GM18502 (cell line): ENCODE data around the gene MYO9B.

Experiments used
- ATAC-seq: cut with Tn5 transposase; IDR thresholded peaks from one replicate; pipeline ENCODE4 v1.9.1; 2021; ENCODE audit warnings: mild to moderate bottlenecking; ENCODE audit not compliant: unreplicated experiment, poor library complexity

Gene MYO9B

DNA sequence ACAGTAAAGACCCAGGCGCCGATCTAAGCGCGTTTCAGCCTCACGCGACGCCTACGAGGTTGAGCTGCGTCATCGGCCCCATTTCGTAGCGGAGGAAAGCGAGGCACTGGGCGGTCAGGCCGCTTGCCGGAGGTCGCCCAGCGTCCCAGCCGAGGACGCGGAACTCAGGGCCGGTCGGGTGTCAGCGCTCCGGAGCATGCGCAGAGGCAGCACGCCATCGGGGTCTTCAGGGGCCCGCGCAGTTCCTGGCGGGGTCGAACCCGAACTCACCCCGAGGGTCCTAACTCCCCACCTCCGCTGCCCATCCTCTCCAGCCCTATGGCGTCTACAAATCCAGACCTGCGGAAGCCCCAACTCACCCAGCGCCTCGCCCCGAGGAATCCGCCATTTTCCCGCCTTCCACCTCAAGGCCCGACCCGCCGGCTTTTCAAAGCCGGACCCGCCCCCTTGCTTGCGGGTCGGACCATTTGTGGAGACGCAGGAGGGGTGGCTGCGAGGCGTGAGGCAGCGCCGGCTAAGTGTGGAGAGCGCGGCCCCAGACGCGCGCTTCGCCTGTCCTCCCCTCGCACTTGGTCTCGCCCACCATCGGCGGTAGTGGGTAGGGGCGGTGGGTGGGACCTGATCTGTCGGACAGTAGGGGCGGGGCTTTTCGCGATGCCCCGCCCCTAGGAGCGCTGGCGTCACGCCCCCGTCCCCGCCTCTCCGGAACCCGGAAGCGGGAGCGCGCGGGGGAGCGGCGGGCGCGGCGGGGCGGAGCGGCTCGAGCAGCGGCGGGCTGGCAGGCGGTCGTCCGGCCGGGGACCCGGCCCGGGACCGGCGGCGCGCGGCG is at the start of gene MYO9B, which contains the start of gene HAUS8:
Gene MYO9B, plus strand, starts transcription at position 743 of the 829 bp plus-strand sequence. CDS start 25,941 bp downstream, outside the sequence.
Gene HAUS8, minus strand, starts transcription at position 418 of the 829 bp plus-strand sequence. Its CDS starts 30 bp downstream, at position 388.
- ATAC-seq, result peak; percentile 73

DNA sequence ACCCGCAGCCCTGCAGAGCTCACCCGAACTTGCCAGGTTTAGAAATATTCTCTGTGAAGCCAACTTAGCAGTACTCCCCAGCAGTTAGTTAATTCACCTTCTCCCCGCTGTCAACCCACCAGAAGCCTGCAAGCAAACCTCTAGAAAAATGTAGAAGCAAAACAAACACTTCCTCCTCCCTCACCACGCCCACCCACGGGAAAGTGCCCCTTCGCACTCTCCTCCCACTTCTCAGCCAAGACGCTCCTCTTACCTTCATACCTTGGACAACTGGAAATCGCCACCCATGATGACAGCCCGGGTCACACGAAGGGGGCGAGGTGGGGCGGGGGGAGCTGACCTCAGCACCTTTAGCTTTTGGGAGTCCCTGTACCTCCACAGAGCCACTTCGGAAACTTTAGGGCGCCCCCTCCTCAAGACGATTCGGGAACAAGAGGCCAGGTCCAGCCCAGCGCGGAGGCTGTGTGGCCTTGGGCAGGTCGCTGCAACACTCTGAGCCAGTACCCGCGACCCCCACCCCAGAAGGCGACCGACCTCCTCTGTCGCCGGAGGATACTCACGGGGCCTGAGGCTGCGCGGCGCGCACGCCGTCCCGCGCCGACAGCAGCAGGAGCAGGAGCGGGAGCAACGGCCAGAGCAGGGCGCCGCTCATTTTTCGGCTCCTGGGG is 49.5 kb upstream of the MYO9B start:
- no peak for ATAC-seq

DNA sequence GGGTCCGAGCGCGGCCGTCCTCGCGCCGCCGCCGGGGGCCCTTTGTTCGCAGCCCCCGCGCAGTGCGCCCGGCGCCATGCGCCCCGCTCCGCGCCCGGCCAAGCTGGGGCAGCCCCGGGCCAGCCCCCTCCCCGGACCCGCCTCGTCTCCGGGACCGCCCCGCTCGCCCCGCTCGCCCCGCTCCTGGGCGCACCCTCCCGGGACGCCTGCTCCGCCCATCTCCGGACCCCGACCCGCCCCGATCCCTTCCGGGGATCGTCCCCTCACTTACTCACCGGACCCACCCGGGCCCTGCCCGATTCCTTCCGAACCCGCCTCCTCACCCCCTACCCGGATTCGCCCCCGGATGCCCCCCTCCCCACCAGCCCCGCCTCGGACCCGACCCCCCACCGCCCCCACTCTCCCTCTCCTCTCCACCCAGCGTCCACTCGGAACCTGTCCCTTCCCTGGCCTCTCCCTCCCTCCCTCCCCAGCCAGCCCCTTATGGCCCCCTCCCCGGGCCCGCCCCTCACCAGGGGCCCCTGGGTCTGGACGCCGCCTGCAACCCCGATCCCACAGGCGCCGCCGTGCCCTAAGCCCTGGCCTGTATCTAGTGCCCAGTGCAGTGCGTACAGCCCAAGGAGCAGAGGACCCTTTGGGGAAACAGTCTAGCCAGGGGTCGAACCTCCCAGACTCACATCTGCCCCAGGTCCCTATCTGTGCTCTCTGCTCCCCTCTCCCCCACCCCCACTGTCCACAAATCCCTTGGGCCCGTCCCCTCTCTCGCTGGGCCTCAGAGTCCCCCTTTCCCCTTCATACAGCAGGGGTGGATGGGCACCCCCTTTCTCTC is 48.7 kb upstream of the MYO9B start, which contains the start of gene CPAMD8:
Gene CPAMD8, minus strand, starts transcription at position 105 of the 829 bp plus-strand sequence. CDS start 168 bp downstream, outside the sequence.
- ATAC-seq, result no peak

- no peak for ATAC-seq
These were observed 48.0 kb upstream of the MYO9B start for GRCh38 chr19:17027535-17027975.

DNA sequence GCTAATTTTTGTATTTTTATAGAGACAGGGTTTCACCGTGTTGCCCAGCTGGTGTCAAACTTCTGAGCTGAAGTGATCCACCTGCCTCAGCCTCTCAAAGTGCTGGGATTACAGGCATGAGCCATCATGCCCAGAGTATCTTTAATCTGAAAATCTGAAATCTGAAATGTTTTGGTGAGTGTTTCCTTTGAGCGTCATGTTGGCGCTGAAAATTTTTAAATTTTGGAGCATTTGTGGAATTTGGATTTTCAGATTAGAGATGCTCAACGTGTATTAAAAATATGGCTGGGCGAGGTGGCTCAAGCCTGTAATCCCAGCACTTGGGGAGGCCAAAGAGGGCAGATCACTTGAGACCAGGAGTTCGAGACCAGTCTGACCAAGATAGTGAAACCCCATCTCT is 43.8 kb upstream of the MYO9B start:
- ATAC-seq, result no peak

- no peak for ATAC-seq
These were observed 39.6 kb upstream of the MYO9B start for GRCh38 chr19:17035842-17036424.

- ATAC-seq, result no peak
These were observed 38.9 kb upstream of the MYO9B start for GRCh38 chr19:17036640-17037039.

DNA sequence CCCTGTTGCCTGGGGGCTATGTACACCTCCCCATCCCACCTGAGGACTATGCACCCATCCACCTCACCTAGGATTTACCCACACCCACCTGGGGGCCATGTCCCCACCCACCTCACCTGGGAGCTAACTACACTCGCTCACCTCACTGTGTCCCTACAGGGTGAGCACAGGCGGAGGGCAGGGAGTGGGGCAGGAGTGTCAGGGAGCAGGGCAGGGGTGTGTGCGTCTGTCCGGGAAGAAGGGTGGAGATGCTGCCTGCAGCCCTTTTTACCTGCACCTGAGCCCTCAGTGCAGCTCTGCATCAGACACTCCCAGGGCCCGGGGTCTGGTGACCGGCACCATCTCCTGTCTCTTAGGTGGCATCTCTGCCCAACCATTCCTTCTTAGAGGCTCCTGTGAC is 38.4 kb upstream of the MYO9B start:
- no peak for ATAC-seq

- no peak for ATAC-seq
These were observed 37.5 kb upstream of the MYO9B start for GRCh38 chr19:17037966-17038500.

DNA sequence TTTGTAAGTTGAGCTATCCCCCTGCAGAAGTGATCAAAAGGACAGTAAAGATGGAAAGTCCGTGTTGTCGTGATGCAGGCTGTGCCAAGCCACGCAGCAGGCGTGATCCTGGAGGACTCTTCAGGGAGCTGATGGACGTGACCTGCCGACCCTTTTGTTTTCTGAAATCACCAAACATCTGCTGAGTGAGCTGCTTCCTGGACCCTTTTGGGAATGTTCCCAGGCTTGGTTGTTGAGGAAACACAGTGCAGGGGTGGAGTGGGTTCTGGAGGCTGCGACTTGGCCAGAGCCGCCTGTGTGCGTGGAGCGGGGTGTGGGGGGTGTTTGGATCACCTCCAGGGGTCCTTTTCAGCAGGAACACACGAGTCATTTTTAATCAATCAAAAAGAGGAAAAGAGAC is 33.6 kb upstream of the MYO9B start:
- no peak for ATAC-seq

- no peak for ATAC-seq
These were observed 31.8 kb upstream of the MYO9B start for GRCh38 chr19:17043744-17044143.

- ATAC-seq, result no peak
These were observed 29.6 kb upstream of the MYO9B start for GRCh38 chr19:17045907-17046502.

DNA sequence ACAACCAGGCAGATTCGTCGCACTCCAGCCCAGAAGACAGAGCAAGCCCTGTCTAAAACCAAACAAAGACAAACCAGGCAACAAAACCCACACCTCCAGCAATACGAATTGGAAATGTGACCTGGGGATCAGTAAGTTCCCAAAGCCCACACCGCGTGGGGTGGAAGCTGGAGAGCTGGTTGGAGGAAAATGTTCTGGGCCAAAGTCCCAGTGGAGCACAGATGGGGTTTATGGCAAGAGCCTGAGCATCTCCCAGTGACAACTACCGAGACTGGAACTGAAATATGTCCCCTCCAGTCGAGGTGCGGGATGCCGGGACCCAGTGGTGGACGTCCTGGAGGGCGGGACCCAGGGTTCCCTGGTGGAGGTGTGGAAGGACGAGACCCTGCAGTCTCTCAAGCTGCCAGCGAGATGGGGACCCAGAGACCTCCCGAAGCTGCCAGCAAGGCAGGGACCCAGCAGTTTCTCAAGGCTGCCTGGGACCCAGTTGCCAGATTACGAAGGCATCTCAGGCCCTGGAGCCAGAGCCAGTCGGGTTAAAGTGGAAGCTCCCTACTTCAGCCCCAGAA is 26.6 kb upstream of the MYO9B start:
- ATAC-seq, result no peak

- no peak for ATAC-seq
These were observed 25.8 kb upstream of the MYO9B start for GRCh38 chr19:17049711-17050280.

- no peak for ATAC-seq
These were observed 23.1 kb upstream of the MYO9B start for GRCh38 chr19:17052439-17052838.

DNA sequence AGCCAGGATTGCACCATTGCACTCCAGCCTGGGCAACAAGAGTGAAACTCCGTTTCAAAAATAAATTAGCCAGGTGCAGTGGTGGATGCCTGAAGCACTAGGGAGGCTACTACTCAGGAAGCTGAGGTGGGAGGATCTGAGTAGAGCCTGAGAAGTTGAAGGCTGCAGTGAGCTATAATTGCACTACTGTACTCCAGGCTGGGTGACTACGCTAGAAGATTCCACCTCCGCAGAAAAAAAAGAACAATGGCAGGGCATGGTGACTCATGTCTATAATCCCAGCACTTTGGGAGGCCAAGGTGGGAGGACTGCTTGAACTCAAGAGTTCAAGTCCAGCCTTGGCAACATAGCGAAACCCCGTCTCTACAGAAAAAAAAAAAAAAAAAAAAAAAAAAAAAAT is 20.8 kb upstream of the MYO9B start:
- ATAC-seq, result no peak

GRCh38 chr19:17055636-17056035 is 19.9 kb upstream of the MYO9B start:
- ATAC-seq, result no peak

DNA sequence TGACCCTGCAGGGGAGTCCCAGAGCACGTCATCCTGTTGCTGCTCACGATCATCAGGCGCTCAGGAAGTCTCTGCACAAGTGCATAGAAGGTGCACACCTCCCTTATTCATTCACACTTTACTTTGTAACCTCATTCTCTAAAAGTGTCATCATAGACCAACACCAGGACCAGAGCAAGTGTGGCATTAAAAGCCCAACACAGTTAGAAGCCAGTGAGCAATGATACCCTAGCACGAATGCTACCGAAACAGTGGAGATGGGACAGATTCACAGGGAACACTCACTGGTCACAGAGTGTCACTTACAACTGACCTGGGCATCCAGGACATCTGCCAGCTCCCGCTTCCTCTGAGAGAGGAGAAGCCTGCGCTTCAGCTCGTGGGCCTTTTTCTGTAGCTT is 17.3 kb upstream of the MYO9B start:
- ATAC-seq, result no peak

DNA sequence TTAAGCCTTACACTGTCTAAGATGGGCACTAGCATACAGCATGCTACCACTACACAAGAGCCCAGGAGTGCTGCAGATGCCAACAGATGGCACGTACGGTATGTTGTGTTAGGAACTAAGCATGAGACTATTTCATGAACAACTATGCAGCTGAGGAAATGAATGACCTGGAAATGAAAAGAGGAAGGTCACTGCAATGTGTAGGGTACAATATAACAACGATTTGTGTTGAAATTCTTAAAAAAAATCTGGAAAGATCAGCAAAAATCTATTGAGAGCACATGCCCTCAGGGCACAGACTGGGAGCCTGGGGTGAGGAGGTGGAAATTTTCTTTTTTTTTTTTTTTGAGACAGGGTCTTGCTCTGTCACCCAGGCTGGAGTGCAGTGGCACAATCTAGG is 14.8 kb upstream of the MYO9B start:
- ATAC-seq, result no peak
